ENCODE data around the gene UQCRC1.
"Not testable (repeated sequence)": the region's sequence is repeated elsewhere in the genome, so short reads cannot be mapped to it uniquely, and the experiment has no call there.

The UQCRC1 gene

GRCh38 chr3:48552111-48552951 is 57.1 kb downstream of the UQCRC1 start:
- H3K27me3 ChIP-seq: no peaks in the 10 kb centered on the region
- no peak for TF ChIP-seq CTCF (IDR thresholded peaks at IDR 0.05)
- H3K36me3 ChIP-seq: peaks cover 41% of the 10 kb centered on the region

GRCh38 chr3:48551651-48552050 is 57.8 kb downstream of the UQCRC1 start:
- Histone ChIP-seq H3K27ac (peak overlapping the region; percentile 92), H3K4me1 (ENCODE audit: control insufficient read depth in 1 of 2, insufficient read depth in 1 of 2, low read depth in 1 of 2, low read length in 1 of 2) (peaks cover 74 to 77% of the 10 kb centered on the region in 2 experiments), H3K36me3 (peaks cover 48% of the 10 kb centered on the region)
- not testable (repeated sequence) for H3K27me3 ChIP-seq; H3K9me3 ChIP-seq; H3K4me3 ChIP-seq (ENCODE audit: low read depth in 1 of 2, low read length in 1 of 2)

More at GRCh38 chr3:48552111-48552951, 57.1 kb downstream of the UQCRC1 start:
- Histone ChIP-seq H3K4me1 (ENCODE audit: control insufficient read depth in 1 of 2, insufficient read depth in 1 of 2, low read depth in 1 of 2, low read length in 1 of 2) (peaks cover 77 to 81% of the 10 kb centered on the region in 2 experiments), H3K4me3 (ENCODE audit: low read depth in 1 of 2, low read length in 1 of 2) (peak overlapping the region; percentile 67 to 94), H3K9me3 (no peaks in the 10 kb centered on the region), H3K27ac (peak overlapping the region; percentile 92)
